ENCODE results near the gene PCED1A.

Gene PCED1A

GRCh38 chr20:2804041-2804828 is 36.2 kb downstream of the PCED1A start:
- DNase-seq (ENCODE audit: low read depth), result no peak

DNA sequence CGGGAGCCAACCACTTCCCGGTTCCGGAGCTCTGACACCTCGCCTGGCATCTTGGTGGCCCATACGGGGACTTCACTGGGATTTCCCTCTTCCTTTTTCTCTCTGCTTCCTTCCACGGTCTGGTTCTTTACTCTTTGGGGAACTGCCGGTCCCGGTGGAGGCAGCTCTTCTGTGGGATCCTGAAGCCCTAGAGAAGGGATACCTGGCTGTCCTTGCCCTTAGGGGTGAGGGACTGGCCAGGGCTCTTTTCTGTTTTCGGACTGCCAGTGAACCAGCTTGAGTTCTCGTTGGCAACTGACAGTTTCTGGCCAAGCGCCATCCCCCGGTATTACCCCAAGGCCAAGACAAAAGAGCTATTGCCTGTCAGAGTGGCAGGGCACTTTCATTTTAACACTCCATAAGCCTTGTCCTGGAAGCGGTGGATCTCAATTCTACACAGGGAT is 39.1 kb downstream of the PCED1A start:
- no peak for DNase-seq (ENCODE audit: low read depth)

DNA sequence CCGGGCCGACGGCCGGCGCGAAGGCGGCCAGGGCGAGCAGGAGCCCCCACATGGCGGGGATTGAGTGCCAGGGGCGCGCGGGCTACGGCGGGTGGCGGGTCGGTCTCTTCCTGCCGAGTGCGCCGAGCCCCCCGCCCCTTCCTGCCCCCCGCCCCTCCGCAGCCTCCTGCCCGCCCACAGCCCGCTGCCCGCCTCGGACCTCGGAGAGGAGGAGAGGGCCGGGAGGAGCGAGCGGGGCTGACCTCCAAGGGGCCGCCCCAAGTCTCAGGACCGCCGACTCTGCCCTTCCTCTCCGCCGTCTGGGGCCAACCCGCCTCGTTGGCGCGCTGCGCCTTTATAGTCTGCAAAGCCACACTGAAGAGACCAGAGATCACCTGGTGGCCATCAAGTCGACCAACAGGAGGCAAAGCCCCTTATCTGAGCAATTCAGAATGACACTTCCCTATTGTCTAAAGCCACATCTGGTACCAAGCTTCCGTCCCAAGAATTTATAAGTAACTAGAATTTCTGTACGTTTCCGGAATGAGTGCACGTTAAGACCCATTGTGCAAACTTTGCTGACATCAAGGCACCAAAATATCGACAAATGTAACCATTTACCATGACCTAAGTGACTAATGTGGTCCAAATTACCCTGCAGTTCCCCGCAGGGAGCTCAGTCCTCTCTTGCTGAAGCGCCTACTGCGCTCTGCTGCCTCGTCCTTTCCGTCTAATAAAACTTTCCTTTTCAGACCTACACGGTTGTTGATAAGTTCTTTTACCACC is 39.8 kb downstream of the PCED1A start, which contains the start of gene CPXM1:
TSS of gene CPXM1 (minus strand) at position 107 of the 765 bp plus-strand sequence. CDS start at position 52, 55 bp downstream.
- DNase-seq (ENCODE audit: low read depth), result no peak

DNA sequence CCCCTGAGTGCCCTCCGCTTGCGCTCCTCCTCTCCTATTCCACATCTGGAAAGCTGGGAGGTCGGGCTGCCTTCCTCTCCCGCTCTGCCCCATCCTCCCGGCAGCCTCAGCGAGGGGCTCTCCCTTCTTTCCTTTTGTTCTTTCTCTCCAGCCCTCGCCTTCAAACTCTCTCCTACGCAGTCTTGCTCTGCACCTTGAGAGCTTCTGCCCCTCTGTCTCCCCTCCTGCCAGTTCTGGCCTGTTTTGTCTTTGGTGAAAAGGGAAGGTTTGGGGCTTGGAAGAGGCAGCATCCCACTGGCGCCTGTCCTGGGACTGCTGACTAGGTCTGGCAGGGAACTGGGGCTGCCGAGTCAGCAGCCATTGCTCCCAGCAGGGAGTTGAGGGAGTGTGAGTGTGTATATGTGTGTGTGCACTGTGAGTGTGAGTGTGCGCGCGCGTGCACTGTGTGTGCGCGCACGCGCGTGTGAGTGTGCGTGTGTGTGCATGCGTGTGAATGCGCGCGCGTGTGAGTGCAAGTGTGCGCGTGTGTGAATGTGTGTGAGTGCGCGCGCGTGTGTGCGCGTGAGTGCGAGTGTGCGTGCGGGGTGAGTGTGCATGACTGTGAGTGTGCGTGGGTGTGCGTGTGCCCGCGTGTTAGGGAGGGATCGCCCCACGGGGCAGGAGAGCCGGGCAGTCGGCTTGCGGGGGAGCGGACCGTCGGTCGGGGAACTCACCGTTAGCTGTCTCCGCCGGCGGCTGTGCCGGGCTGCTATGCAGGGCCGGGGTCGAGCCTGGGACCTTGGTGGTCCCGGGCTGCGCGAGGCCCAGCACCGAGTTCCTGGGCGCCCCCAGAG is 40.6 kb downstream of the PCED1A start:
- DNase-seq (ENCODE audit: low read depth), result no peak

DNA sequence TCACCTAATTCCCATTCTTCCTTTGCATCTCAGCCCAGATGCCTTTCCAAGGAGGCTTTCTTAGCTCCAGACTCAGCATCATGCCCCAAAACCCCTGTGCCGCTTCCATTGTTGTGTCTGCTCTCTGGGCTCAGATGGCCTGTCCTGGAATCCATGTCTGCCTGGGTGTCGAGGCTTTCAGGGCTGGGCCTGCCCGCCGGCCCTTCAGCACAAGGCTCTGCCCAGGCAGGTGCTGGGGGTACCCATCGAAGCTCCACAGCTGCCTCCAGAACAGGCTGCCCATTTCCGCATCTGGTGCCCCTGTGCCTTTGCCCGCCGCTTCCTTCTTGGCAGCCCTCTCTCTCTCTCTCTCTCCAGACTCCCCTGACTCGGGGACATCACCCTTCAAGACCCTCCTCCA is 41.2 kb downstream of the PCED1A start:
- no peak for DNase-seq (ENCODE audit: low read depth)

GRCh38 chr20:2798814-2799213 is 41.6 kb downstream of the PCED1A start:
- DNase-seq (ENCODE audit: low read depth), result no peak

DNA sequence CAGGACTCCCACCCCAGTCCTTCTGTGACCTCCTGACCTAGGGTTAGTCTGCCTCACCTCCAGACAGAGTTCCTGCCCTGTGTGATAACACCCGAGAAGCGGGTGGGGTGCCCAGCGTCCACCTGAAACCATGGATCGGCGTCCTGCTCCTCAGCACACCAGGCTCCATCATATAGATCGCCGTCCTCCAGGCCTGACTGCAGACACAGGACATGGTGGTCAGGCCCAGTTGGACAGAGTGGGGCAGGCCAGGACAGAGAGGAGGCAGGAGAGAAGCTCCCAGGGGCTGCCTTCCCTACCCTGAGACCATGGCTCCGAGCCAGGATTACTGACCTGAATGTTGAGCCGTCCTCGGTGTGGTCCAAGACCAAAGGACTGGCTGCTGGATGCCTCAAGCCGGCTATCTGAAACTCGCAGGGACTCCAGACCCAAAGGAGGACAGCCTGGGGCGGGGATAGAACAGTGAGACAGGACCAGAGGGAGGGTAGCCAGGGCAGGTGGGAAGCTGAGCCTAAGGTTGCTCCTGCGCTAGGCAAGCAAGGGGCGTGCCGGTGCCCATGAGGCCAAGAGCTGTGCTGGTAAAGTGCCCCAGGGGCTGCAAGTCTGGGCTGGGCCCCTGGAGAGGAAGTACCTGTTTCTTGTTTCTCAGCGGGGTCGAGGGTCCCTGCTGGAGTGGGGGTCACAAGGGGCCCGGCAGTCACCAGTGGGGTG is 42.2 kb downstream of the PCED1A start:
- no peak for DNase-seq (ENCODE audit: low read depth)

DNA sequence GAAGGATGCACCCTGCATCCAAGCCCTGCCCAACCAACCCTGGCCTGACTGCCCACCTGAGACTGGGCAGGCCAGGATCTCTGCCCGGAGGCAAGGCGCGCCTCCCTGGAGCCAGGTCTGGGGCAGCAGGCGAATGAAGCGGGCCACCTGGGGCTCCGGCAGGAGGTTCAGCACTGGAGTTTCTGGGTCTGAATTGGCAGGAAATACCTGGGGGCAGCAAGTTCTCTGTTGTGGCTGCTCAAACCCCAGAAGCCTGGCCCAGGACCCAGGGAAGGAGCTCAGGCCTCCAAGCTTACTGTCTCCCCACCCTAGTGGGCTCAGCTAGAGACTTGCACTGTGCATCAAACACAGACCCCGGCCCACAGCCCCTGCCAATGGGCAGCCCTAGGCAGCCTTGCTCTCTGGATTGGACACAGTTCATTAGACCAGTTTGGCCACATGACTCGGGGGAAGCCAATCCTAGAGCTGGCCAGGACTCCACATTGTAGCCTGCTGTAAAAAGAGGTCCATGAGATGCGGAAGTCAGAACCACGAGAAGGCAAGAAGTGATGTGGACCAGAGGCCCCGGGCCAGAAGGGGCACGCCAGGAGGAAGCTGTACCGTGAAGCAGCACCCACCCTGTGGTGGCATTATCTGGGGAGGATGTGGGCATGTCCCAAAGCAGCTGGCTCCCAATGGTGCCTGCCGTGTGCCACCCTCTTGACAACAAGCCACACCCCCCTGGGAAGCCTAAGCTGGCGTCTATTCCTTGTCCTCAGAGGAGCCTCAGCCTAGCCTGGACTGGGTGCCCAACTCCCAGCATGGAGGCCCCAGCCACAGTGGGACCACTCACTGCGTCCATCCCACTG is 43.1 kb downstream of the PCED1A start:
- DNase-seq (ENCODE audit: low read depth), result no peak

- no peak for DNase-seq (ENCODE audit: low read depth)
These were observed 44.3 kb downstream of the PCED1A start for GRCh38 chr20:2796011-2796660.

- no peak for DNase-seq (ENCODE audit: low read depth)
These were observed 45.0 kb downstream of the PCED1A start for GRCh38 chr20:2795451-2795850.

- DNase-seq (ENCODE audit: low read depth), result no peak
These were observed 45.5 kb downstream of the PCED1A start for GRCh38 chr20:2794866-2795447.

DNA sequence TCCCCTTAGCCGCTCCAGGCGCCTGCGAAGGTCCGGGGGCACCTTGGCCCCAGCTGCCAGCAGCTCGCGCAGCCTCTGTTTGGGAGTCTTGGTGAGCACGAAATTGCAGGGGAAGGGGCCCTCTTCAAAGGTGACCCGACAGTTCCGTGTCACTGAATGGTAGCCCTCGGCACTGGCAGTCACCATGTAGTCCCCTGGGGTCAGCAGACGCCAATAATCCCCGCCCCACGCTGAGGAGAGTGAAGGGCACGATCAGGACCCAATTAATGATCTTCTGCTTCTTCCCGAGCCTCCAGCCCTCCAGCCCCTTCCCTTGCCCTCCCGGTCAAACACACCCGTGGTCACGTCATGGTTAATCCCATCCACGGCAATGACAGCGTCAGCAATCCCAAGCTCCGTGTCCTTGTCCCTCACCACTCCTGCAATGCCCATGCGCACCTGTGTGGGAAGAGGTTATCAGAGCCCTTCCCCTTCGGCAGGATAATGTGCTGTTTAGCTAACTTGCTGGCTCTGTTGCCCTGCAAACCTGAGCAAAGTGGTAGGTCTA is 46.2 kb downstream of the PCED1A start:
- DNase-seq (ENCODE audit: low read depth), result no peak

GRCh38 chr20:2793471-2793870 is 47.0 kb downstream of the PCED1A start:
- DNase-seq (ENCODE audit: low read depth), result no peak

Data from activated T-helper 1 cell treated with Interleukin-2 at 50 U/mL for 16 hours (primary cell).